Hematopoietic multipotent progenitor cell treated with erythropoietin and hydrocortisone succinate and interleukin-3 and kit ligand, for 15 days (in vitro differentiated cells): ENCODE measurements around the gene MRC2.

Experiments
- DNase-seq: peaks from one replicate; pipeline ENCODE4 v3.0.0-alpha.2; 2015; ENCODE audit warnings: low spot score

MRC2 gene

GRCh38 chr17:62723842-62724241, 96.4 kb downstream of the MRC2 start:
- no peak for DNase-seq

GRCh38 chr17:62724398-62725146, 97.1 kb downstream of the MRC2 start:
- no peak for DNase-seq

- DNase-seq, result no peak
These were observed 98.3 kb downstream of the MRC2 start for GRCh38 chr17:62725791-62726249.

GRCh38 chr17:62727916-62728672, 100.6 kb downstream of the MRC2 start:
- DNase-seq, result no peak

- DNase-seq, result no peak
These were observed 104.7 kb downstream of the MRC2 start for GRCh38 chr17:62732125-62732524.

GRCh38 chr17:62735044-62735651, 107.7 kb downstream of the MRC2 start:
- no peak for DNase-seq

GRCh38 chr17:62737513-62737912, 110.0 kb downstream of the MRC2 start:
- no peak for DNase-seq

- DNase-seq, result no peak
These were observed 110.8 kb downstream of the MRC2 start for GRCh38 chr17:62738281-62738680.

- no peak for DNase-seq
These were observed 112.3 kb downstream of the MRC2 start for GRCh38 chr17:62739645-62740388.

GRCh38 chr17:62741290-62741689, 113.8 kb downstream of the MRC2 start:
- DNase-seq, result no peak
